Ishikawa (cell line): Measurements from ENCODE around the gene GRID1.

Source experiments
- CREB1 ChIP-seq: IDR thresholded peaks from 2 replicates; pipeline ENCODE4 v1.6.1; 2012; ENCODE audit warnings: low read depth
- EP300 ChIP-seq: IDR thresholded peaks from 2 replicates; pipeline ENCODE4 v1.6.1; 2012; ENCODE audit warnings: borderline replicate concordance
- MAX ChIP-seq: IDR thresholded peaks from 2 replicates; pipeline ENCODE4 v1.6.1; 2012
- RAD21 ChIP-seq: IDR thresholded peaks from 2 replicates; pipeline ENCODE4 v1.6.1; 2012; ENCODE audit warnings: low read depth
- TAF1 ChIP-seq: IDR thresholded peaks from 2 replicates; pipeline ENCODE4 v1.6.1; 2012; ENCODE audit warnings: low read depth, mild to moderate bottlenecking
- ZBTB7A ChIP-seq: IDR thresholded peaks from 2 replicates; pipeline ENCODE4 v1.6.1; 2012; ENCODE audit warnings: low read depth

GRCh38 chr10:86036544-86036831 is 330.1 kb downstream of the GRID1 start:
- TF ChIP-seq TAF1: no peak
- no peak for TF ChIP-seq MAX
- TF ChIP-seq EP300: no peak
- no peak for TF ChIP-seq CREB1
- no peak for TF ChIP-seq RAD21
- no peak for TF ChIP-seq ZBTB7A
